ENCODE results near the gene RAB3C.

DNA sequence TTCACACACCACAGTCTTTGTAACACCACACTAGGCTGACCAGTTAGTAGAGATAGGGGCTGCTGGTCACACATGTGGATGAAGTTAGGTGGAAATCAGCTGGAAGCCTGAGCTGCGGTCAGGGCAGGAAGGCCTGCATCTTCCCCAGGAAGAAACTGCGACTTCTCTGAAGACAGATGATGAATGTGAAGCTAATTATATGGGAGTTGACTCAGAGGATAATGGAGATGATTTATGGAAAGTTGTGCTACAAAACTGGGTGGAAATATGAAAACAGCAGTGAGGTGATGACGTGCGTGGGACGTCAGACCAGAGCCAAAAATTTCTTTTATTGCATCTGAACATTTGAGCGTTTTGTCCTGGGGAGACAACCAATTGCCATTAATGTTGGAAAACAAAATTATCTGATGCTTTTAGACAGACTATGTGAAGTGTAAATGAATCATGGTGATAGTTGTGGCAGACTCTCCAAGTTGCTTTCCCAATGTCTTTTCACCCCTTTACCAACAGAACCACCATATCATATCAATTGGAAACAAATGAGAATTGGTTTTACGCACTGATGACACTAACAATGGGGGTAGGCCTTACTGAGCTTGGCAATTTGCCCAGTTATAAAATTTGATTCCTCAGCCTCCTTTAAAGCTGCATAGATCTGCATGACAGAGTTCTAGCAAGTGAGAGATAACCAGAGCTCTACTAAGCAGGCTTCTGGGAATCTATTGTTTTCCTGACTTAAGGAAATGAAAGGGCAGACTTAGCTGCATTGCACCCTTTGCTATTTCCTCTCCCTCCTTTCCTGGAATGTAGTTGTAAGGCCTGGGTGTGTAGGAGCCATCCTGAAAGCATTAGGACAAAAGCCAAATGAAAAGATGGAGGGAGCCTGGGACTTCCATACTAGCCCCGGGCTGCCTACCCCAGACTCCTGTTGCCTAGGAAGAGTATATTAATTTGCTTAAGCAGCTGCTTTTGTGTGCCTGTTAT is 84.0 kb downstream of the RAB3C start:
- TF ChIP-seq CTCF (IDR thresholded peaks at IDR 0.05) = no peak
- TF ChIP-seq POLR2A (IDR thresholded peaks at IDR 0.05) = no peak
